ENCODE data around the gene MLST8.

The MLST8 gene

DNA sequence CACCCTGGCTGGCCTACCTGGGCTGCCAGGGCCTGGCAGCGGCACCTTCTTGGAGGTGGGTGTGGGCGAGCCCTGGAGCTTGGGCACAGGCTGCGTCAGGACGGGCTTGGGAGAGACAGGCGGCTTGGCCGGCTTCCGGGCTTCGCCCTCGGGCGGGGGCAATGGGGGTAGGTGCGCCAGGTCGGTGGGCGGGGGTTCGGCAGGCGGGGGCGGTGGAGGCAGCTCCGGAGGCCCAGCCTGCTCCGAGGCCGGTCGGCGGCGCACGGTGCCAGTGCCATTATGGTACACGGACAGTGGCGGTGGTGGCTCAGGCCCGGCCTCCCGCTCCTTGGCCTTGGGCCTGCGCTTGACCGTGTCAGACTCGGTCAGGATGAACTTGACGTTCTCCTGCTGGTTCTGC lies 25.7 kb upstream of the MLST8 start:
- Mint-ChIP-seq H3K27me3 (no peaks in the 10 kb centered on the region), H3K4me1 (ENCODE audit: low read depth) (no peaks in the 10 kb centered on the region), H3K36me3 (no peaks in the 10 kb centered on the region), H3K4me3 (no peak overlapping the region), H3K27ac (no peak overlapping the region), H3K9me3 (ENCODE audit: low read depth) (no peaks in the 10 kb centered on the region)

DNA sequence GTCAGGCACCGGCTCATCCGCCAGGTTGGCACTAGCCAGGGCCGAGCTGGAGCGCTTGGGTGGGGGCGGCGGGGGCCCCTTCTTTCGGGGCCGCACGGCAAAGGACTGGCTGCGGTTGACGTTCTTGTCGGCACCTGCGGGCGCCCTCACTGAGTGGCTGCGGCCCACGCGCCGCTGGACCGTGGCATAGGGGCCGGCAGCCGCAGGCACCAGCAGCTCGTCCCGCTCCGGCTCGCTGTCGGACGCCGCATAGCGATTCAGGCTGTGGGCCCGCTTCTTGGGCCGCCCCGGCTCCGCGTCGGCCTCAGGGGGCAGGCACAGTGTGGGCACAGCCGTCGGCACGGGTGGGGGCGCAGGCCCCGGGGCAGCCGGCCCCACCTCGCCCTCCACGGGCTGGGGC lies 24.8 kb upstream of the MLST8 start:
- Mint-ChIP-seq H3K4me1 (ENCODE audit: low read depth) (no peaks in the 10 kb centered on the region), H3K9me3 (ENCODE audit: low read depth) (no peaks in the 10 kb centered on the region), H3K36me3 (no peaks in the 10 kb centered on the region), H3K27ac (no peak overlapping the region), H3K27me3 (no peaks in the 10 kb centered on the region), H3K4me3 (no peak overlapping the region)

GRCh38 chr16:2180962-2181923 lies 24.0 kb upstream of the MLST8 start:
- Mint-ChIP-seq H3K36me3 (no peaks in the 10 kb centered on the region), H3K27me3 (no peaks in the 10 kb centered on the region), H3K4me3 (no peak overlapping the region), H3K9me3 (ENCODE audit: low read depth) (no peaks in the 10 kb centered on the region), H3K27ac (no peak overlapping the region), H3K4me1 (ENCODE audit: low read depth) (no peaks in the 10 kb centered on the region)

GRCh38 chr16:2181952-2182351 lies 23.3 kb upstream of the MLST8 start:
- H3K4me3 Mint-ChIP-seq: no peak overlapping the region
- H3K27me3 Mint-ChIP-seq: no peaks in the 10 kb centered on the region
- no peaks in the 10 kb centered on the region for H3K36me3 Mint-ChIP-seq
- no peaks in the 10 kb centered on the region for H3K9me3 Mint-ChIP-seq (ENCODE audit: low read depth)
- no peaks in the 10 kb centered on the region for H3K4me1 Mint-ChIP-seq (ENCODE audit: low read depth)
- H3K27ac Mint-ChIP-seq: no peak overlapping the region

DNA sequence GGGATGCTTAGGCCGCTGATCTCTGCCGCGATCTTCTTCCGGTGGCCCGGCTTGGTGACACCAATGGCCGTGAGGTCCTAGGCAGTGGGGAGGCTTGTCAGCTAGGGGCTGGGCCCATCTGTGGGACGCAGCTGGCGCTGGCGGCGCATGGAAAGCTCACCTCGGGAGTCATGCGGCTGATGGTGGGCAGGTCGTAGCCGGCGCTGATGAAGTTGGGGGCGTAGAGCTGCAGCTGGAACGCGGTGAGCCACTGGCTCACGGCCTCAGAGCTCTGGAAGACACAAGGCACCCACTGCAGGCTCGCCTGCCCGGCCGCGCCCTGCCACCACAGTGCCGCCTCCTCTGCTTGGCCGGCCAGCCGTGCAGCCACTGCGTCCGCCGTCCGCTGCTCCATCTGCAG lies 21.6 kb upstream of the MLST8 start:
- H3K4me3 Mint-ChIP-seq: no peak overlapping the region
- no peak overlapping the region for H3K27ac Mint-ChIP-seq
- H3K36me3 Mint-ChIP-seq: no peaks in the 10 kb centered on the region
- H3K4me1 Mint-ChIP-seq (ENCODE audit: low read depth): no peaks in the 10 kb centered on the region
- no peaks in the 10 kb centered on the region for H3K27me3 Mint-ChIP-seq
- no peaks in the 10 kb centered on the region for H3K9me3 Mint-ChIP-seq (ENCODE audit: low read depth)

DNA sequence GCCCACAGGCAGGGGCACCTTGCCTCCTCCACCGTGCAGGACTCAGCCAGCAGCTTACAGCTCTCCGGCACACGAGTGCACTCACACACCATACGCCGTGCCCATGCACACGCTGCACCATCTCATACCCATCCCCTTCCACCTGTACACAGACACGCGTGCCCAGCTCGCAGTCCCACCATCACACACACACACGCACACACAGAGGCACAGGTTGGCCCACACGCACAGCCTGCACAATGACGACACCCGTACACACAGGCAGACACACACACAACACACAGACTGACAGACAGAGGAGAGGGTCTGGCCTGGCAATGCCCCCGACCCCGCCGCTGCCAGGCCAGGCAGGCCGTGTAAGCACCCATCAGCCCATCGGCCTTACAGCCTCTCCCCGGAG lies 20.9 kb upstream of the MLST8 start:
- no peak overlapping the region for H3K27ac Mint-ChIP-seq
- no peaks in the 10 kb centered on the region for H3K27me3 Mint-ChIP-seq
- no peak overlapping the region for H3K4me3 Mint-ChIP-seq
- H3K9me3 Mint-ChIP-seq (ENCODE audit: low read depth): no peaks in the 10 kb centered on the region
- H3K4me1 Mint-ChIP-seq (ENCODE audit: low read depth): no peaks in the 10 kb centered on the region
- no peaks in the 10 kb centered on the region for H3K36me3 Mint-ChIP-seq

DNA sequence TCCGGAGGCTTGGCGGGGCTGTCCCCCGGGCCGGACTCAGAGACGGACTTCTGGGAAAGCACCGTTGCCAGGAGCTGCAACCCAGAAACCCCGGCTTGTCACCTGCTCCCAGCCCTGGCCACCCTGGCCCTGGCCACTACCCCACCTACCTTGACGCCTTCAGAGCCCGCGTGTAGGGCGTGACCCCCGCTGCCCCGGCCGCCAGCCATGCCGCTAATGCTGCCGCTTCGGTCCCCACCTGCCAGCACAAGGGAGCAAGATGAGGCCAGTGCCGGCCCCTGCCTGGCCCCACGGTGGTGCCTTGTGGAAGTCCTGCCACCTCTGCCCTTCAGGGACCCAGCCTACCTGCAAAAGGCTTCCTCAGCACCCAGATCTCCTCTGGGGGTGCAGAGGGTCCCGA lies 20.3 kb upstream of the MLST8 start:
- no peak overlapping the region for H3K4me3 Mint-ChIP-seq
- H3K4me1 Mint-ChIP-seq (ENCODE audit: low read depth): no peaks in the 10 kb centered on the region
- H3K36me3 Mint-ChIP-seq: no peaks in the 10 kb centered on the region
- no peaks in the 10 kb centered on the region for H3K9me3 Mint-ChIP-seq (ENCODE audit: low read depth)
- H3K27ac Mint-ChIP-seq: no peak overlapping the region
- H3K27me3 Mint-ChIP-seq: no peaks in the 10 kb centered on the region

- Mint-ChIP-seq H3K27ac (no peak overlapping the region), H3K36me3 (no peaks in the 10 kb centered on the region), H3K4me3 (no peak overlapping the region), H3K27me3 (no peaks in the 10 kb centered on the region), H3K4me1 (ENCODE audit: low read depth) (no peaks in the 10 kb centered on the region), H3K9me3 (ENCODE audit: low read depth) (no peaks in the 10 kb centered on the region)
Measured at GRCh38 chr16:2186064-2186463, 19.2 kb upstream of the MLST8 start.

DNA sequence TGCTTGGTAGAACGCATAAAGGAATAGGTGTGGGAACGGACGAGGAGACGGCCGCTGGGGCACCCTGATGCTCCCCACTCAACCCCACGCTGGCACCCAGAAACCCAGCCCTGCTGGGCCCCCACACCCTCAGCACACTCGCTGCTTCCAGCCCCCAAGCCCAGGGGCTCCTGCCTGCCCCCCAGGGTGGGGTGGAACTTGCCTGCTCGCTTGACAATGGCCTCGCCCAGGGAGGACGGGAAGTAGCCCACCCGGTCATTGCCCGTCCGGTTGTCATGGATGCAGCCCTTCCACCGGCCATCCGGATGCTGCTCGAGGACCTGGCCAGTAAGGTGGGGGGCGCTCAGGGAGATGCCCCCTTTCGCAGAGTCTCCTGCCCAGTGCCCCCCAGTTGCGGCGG lies 18.7 kb upstream of the MLST8 start:
- Mint-ChIP-seq H3K9me3 (ENCODE audit: low read depth) (no peaks in the 10 kb centered on the region), H3K27me3 (no peaks in the 10 kb centered on the region), H3K4me1 (ENCODE audit: low read depth) (no peaks in the 10 kb centered on the region), H3K4me3 (no peak overlapping the region), H3K27ac (no peak overlapping the region), H3K36me3 (no peaks in the 10 kb centered on the region)

DNA sequence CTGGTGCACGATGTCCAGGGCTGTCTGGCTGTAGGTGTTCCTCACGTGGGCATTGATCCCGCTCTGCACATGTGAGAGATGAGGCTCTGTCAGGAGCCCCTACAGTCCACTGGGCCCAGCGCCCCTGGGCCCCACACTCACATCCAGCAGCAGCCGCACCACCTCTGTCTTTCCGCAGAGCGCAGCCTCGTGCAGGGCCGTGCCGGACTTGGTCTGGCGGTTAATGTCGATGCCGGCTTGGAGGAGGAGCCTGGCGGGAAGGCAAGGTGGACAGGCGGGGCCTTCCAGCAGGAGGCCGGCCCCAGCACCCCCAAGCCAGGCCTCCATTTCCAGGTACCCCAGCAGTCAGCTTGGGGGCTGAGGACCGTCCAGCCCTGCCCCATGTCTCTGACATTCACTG lies 18.0 kb upstream of the MLST8 start:
- no peaks in the 10 kb centered on the region for H3K9me3 Mint-ChIP-seq (ENCODE audit: low read depth)
- no peaks in the 10 kb centered on the region for H3K36me3 Mint-ChIP-seq
- no peak overlapping the region for H3K4me3 Mint-ChIP-seq
- no peak overlapping the region for H3K27ac Mint-ChIP-seq
- no peaks in the 10 kb centered on the region for H3K4me1 Mint-ChIP-seq (ENCODE audit: low read depth)
- no peaks in the 10 kb centered on the region for H3K27me3 Mint-ChIP-seq

DNA sequence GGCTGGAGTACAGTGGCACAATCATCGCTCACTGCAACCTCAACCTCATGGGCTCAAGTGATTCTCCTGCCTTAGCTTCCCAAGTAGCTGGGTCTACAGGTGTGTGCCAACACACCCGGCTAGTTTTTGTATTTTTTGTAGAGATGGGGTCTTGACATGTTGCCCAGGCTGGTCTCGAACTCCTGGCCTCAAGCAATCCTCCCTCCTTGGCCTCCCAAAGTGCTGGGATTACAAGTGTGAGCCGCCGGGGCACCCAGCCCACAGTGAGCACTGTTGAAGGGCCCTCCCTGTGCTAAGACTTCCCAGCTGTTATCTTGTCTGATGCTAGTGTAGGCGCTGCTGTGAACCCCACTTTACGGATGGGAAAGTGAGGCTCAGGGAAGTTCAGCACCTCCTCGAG lies 16.9 kb upstream of the MLST8 start:
- no peaks in the 10 kb centered on the region for H3K27me3 Mint-ChIP-seq
- H3K4me3 Mint-ChIP-seq: no peak overlapping the region
- H3K9me3 Mint-ChIP-seq (ENCODE audit: low read depth): no peaks in the 10 kb centered on the region
- no peaks in the 10 kb centered on the region for H3K36me3 Mint-ChIP-seq
- H3K27ac Mint-ChIP-seq: no peak overlapping the region
- H3K4me1 Mint-ChIP-seq (ENCODE audit: low read depth): no peaks in the 10 kb centered on the region

DNA sequence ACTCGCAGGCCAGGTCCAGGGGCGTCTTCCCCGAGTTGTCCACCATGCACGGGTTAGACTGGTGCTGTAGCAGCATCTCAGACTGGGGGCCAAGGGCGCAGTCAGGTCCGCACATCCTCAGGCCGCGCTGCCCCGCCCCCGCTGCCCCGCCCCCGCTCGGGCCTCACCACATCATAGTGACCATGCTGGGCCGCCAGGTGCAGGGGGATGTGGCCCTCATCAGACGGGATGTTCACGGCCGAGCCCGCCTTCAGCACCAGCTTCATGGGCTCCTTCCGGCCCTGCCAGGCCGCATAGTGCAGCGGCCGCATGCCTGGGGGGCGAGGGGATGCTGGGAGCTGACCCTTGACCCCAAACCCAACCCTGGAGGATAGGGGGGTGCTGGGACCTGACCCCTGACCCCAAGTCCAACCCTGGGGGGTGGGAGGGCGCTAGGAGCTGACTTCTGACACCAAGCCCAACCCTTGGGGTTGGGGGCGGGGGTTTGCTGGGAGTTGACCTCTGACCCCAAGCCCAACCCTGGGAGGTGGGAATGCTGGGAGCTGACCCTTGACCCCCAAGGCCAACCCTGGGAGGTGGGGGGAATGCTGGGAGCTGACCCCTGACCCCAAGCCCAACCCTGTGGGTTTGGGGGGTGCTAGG lies 15.9 kb upstream of the MLST8 start:
- Mint-ChIP-seq H3K9me3 (ENCODE audit: low read depth) (no peaks in the 10 kb centered on the region), H3K36me3 (no peaks in the 10 kb centered on the region), H3K27me3 (no peaks in the 10 kb centered on the region), H3K4me1 (ENCODE audit: low read depth) (no peaks in the 10 kb centered on the region), H3K27ac (no peak overlapping the region), H3K4me3 (no peak overlapping the region)

GRCh38 chr16:2190002-2190658 lies 15.1 kb upstream of the MLST8 start:
- H3K9me3 Mint-ChIP-seq (ENCODE audit: low read depth): no peaks in the 10 kb centered on the region
- peaks cover 3% of the 10 kb centered on the region for H3K27me3 Mint-ChIP-seq
- peaks cover 1% of the 10 kb centered on the region for H3K4me1 Mint-ChIP-seq (ENCODE audit: low read depth)
- H3K36me3 Mint-ChIP-seq: no peaks in the 10 kb centered on the region
- H3K27ac Mint-ChIP-seq: no peak overlapping the region
- H3K4me3 Mint-ChIP-seq: no peak overlapping the region

- no peak overlapping the region for H3K4me3 Mint-ChIP-seq
- H3K4me1 Mint-ChIP-seq (ENCODE audit: low read depth): peaks cover 1% of the 10 kb centered on the region
- no peak overlapping the region for H3K27ac Mint-ChIP-seq
- H3K27me3 Mint-ChIP-seq: peaks cover 3% of the 10 kb centered on the region
- H3K36me3 Mint-ChIP-seq: no peaks in the 10 kb centered on the region
- H3K9me3 Mint-ChIP-seq (ENCODE audit: low read depth): no peaks in the 10 kb centered on the region
Measured at GRCh38 chr16:2190659-2191445, 14.4 kb upstream of the MLST8 start.

DNA sequence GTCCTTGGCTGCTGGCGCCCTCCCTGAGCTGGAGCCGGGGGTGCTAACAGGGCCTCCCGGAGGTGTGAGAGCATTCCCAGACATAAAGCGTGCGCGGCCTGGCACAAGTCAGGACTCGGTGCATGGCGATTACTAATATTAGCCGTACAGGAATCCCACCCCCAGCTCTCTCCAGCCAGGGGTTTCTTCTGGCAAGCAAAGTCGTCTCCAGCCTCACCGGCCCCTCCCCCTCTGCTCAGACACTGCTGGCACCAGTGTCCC lies 13.9 kb upstream of the MLST8 start:
- Mint-ChIP-seq H3K9me3 (ENCODE audit: low read depth) (no peaks in the 10 kb centered on the region), H3K4me1 (ENCODE audit: low read depth) (peaks cover 1% of the 10 kb centered on the region), H3K27ac (no peak overlapping the region), H3K4me3 (no peak overlapping the region), H3K27me3 (peaks cover 3% of the 10 kb centered on the region), H3K36me3 (no peaks in the 10 kb centered on the region)
